MCF 10A (cell line): ENCODE measurements around the gene AMH. TPM values are rescaled to one million over a fixed set of nuclear protein-coding genes. Genes with fewer than 3 reads are reported as not detected.

Experiments used
- BruUV-seq: library from RNA; stranded (reverse); fragments of 400-500 nt; replicated peaks from 2 replicates; lab custom pipeline; 2021; lab: Mats Ljungman, UMichigan
- CTCF ChIA-PET: fragments of 300-600 bp; sonication (Branson Sonifier 250); formaldehyde crosslinking; extraction: SDS; loops from one replicate; lab custom pipeline; 2021; ENCODE audit warnings: antibody characterized with exemption, inconsistent platforms; lab: Yijun Ruan, JAX
- POLR2A ChIA-PET: fragments of 300-600, 350-650 bp; sonication (Branson Sonifier 250); formaldehyde crosslinking; extraction: SDS; loops from one replicate; lab custom pipeline; 2020; ENCODE audit warnings: antibody characterized with exemption, inconsistent platforms; lab: Yijun Ruan, JAX
- DNase-seq: peaks from one replicate; pipeline ENCODE4 v3.0.0-alpha.2; 2018; ENCODE audit not compliant: unreplicated experiment
- H3K27ac Mint-ChIP-seq: one replicate; pipeline ENCODE4 v1.8.0; 2022; ENCODE audit warnings: mild to moderate bottlenecking, low read depth, mixed read lengths; ENCODE audit not compliant: unreplicated experiment
- H3K27me3 Mint-ChIP-seq: one replicate; pipeline ENCODE4 v1.8.0; 2022; ENCODE audit warnings: mixed read lengths; ENCODE audit not compliant: insufficient read depth, unreplicated experiment
- H3K36me3 Mint-ChIP-seq: one replicate; pipeline ENCODE4 v1.8.0; 2022; ENCODE audit warnings: mild to moderate bottlenecking, moderate library complexity, mixed read lengths; ENCODE audit not compliant: insufficient read depth, unreplicated experiment
- H3K4me1 Mint-ChIP-seq: one replicate; pipeline ENCODE4 v1.8.0; 2022; ENCODE audit warnings: mixed read lengths; ENCODE audit not compliant: insufficient read depth, unreplicated experiment
- H3K4me3 Mint-ChIP-seq: one replicate; pipeline ENCODE4 v1.8.0; 2022; ENCODE audit warnings: mild to moderate bottlenecking, moderate library complexity, mixed read lengths; ENCODE audit not compliant: unreplicated experiment
- H3K9me3 Mint-ChIP-seq: one replicate; pipeline ENCODE4 v1.8.0; 2022; ENCODE audit warnings: mixed read lengths; ENCODE audit not compliant: unreplicated experiment
- CTCF ChIP-seq: fragments of 200-600 bp; IDR thresholded peaks from one replicate; pipeline ENCODE4 v1.8.0; 2022; ENCODE audit warnings: antibody characterized with exemption, mild to moderate bottlenecking; ENCODE audit not compliant: unreplicated experiment
- intact Hi-C: fragments of 100-400 bp; cut with micrococcal nuclease; formaldehyde crosslinking; loops from 2 replicates; pipeline ENCODE4 v1.14.1; 2022
- total RNA-seq: library from RNA; stranded (reverse); gene quantifications from 2 replicates; pipeline ENCODE4 v1.2.3, GENCODE V29; 2022

The AMH gene
- total RNA-seq, 1 experiment from 2014 or later = 11.9 TPM

DNA sequence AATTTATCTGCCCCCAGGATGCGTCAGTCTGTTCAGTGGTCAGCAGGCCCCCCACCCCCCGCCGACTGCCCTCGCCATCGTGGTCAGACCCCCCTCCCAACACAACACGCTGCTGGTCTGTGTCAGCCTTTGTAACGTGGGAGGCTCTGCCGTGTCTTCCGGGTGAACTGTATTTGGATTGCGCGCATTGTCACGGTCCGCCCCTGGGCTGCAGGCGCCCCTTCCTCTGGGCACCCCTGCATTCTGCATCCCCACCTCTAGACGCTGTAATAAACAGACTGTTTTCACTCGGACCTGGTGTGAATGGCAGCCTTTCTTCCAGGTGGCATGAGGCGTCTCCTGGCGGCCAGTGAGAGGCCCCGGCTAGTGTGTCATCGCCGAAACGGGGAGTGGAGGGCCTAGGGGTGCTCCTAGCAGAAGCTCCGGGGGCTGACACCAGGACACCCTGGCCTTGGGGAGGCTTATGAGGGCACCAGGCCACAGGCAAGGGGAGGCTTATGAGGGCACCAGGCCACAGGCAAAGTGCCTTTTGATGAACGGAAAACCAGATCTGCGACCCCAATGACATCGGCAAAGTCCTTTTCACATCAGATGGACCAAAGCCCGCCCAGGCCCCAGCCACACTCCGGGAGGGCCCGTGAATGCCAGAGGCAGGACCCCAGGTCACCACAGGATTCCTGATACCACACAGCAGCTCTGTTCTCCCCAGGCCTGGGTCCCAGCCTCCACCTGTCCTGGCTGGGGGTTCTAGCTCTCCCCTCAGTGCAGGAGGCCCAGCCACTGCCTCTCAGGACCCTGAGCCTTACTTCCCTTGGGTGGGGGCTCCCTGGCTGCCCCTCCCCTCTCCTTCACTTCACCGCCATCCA lies 16.6 kb upstream of the AMH start:
- ChIA-PET CTCF (interaction anchor here (1.5 kb wide), 1 partner anchor 77 kb away, joined by 3 read pairs; no protein-coding TSS in a partner anchor), POLR2A (no interaction called here)
- Mint-ChIP-seq H3K4me1 (peaks cover 4% of the 10 kb centered on the region), H3K27me3 (no peaks in the 10 kb centered on the region), H3K4me3 (no peak overlapping the region), H3K27ac (no peak overlapping the region), H3K36me3 (peaks cover 52% of the 10 kb centered on the region), H3K9me3 (no peaks in the 10 kb centered on the region)
- BruUV-seq = no TSS peak
- no peak for DNase-seq
- intact Hi-C loops = no loop called here
- no peak for TF ChIP-seq CTCF

DNA sequence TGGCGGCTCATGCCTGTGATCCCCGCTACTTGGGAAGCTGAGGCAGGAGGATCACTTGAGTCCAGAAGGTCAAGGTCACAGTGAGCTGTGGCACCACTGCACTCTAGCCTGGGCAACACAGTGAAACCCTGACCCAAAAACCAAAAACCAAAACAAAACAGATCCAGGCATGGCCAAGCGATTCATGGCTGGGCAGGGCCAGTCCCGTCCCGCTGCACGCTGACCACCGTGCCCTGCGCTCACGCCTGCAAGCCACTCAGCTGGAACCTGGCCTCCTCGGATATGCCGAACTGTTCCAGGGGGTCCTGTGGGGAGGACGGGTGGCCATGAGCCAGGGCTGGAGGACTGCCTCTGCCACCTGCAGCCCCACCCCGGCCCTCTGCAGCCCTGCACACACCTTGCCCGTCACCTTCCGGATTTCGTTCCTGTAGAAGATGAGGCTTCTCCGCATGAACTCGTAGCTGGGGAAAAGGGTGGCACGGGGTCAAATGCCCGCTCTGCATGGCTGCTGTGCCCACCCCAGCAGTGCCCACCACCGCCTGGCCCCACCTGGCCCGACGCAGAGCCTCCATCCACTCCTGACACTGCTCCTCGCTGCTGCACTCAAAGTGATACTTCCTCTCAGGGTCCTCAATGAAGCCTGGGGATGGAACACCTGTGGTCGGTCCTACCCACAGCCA lies 15.4 kb upstream of the AMH start:
- TF ChIP-seq CTCF = no peak
- no peak for DNase-seq
- ChIA-PET POLR2A (interaction anchor here (0.8 to 1.1 kb wide), 3 partner anchors 36 to 79 kb away, joined by 3 to 4 read pairs (median 3); partner anchors contain the start of gene DOT1L), CTCF (interaction anchor here (0.5 to 0.8 kb wide), 4 partner anchors 21 to 230 kb away, joined by 3 to 6 read pairs (median 3); no protein-coding TSS in a partner anchor)
- BruUV-seq = no TSS peak
- Mint-ChIP-seq H3K27ac (no peak overlapping the region), H3K4me1 (peaks cover 3% of the 10 kb centered on the region), H3K4me3 (no peak overlapping the region), H3K36me3 (peaks cover 46% of the 10 kb centered on the region), H3K9me3 (no peaks in the 10 kb centered on the region), H3K27me3 (no peaks in the 10 kb centered on the region)
- intact Hi-C loops = no loop called here

DNA sequence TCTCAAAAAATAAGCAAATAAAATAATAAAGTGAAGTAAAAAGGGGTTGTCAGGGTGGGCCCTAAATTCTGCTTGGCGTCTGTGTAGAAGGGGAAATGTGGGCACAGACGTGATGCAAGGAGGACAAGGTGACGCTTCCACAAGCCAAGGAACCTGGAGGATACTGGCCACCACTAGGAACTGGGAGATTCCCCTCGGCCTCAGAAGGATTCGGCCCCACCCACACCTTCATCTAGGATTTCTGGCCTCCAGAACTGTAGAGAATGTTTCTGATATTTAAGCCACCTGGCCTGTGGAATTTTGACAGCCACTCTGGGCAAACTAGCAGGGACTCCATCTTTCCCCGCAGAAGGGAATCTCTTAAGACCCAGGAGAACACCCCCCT lies 14.1 kb upstream of the AMH start:
- TF ChIP-seq CTCF = no peak
- intact Hi-C loops = loop anchor here (1.0 to 5.0 kb wide), 3 partner anchors 79 to 377 kb away; no protein-coding TSS in a partner anchor
- ChIA-PET POLR2A (interaction anchor here (0.8 to 1.5 kb wide), 8 partner anchors 9 to 360 kb away, joined by 3 to 7 read pairs (median 4); partner anchors contain the start of genes AP3D1 and DOT1L), CTCF (interaction anchor here (0.6 to 1.4 kb wide), 9 partner anchors 11 to 1737 kb away, joined by 3 to 9 read pairs (median 3); partner anchors contain the start of gene AP3D1)
- Mint-ChIP-seq H3K36me3 (peaks cover 41% of the 10 kb centered on the region), H3K4me3 (peak overlapping the region; percentile 86), H3K9me3 (no peaks in the 10 kb centered on the region), H3K27ac (peak overlapping the region; percentile 87), H3K4me1 (peaks cover 8% of the 10 kb centered on the region), H3K27me3 (no peaks in the 10 kb centered on the region)
- DNase-seq = peak; percentile 33
- no TSS peak for BruUV-seq
